ENCODE data around the gene CA10.

- TF ChIP-seq CTCF (conservative IDR thresholded peaks at IDR 0.05; ENCODE audit: low read depth, low read length) (no peak), EZH2 (IDR thresholded peaks at IDR 0.05; ENCODE audit: borderline replicate concordance, low read depth, low read length, poor library complexity, severe bottlenecking) (no peak)
Observed at GRCh38 chr17:51746421-51746820, 412.1 kb downstream of the CA10 start.

Measured in A673 (cell line).